Lower leg skin (tissue), 3 donors: ENCODE measurements around the gene GTPBP6.

ENCODE experiments used
- POLR2A ChIP-seq, 2 donors: fragments of 450-650 bp; IDR thresholded peaks; one replicate each; pipeline ENCODE4 v1.6.1; 2016 to 2017; ENCODE audit warnings: antibody characterized with exemption in 2 of 2, mild to moderate bottlenecking in 1 of 2, moderate library complexity in 1 of 2
- TF ChIP-seq, protein P1 (sequence below), 3 donors: fragments of 450-650 bp; IDR thresholded peaks; one replicate each; pipeline ENCODE4 v1.5.1; 2016; ENCODE audit warnings: antibody characterized with exemption in 3 of 3, mild to moderate bottlenecking in 3 of 3, moderate library complexity in 2 of 3

DNA sequence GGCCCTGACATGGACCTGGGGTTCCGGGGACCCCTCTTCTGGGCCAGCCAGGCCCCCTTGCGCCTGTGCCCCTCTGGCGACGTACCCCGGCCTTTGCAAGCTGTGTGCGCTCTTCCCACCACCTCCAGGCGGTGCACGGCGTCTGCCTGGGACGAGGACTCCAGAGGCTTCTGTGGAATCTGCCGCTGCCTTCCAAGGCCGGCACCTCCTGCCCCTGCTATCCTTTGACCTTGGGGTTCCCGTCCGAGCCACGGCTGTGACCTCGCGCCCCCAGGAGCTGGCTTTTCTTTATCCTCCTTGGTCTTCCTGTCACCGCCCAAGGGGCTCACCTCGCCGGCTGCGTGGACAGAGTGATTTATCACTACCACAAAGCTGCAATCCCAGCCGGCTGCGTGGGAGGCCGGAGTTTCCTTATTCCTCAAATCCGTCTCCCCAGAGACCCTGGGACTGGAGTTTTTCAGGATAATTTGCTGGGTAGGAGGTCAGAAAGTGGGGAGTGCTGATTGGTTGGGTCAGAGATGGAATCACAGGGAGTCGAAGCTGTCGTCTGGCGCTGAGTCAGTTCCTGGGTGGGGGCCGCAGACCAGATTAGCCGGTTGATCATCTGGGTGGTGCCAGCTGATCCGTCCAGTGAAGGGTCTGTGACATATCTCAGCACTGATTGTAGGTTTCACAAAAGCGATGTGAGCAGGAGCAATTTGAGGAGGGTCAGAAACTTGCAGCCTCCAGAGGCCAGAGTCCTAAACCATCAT, 57.3 kb downstream of the GTPBP6 start:
- TF ChIP-seq POLR2A (IDR thresholded peaks at IDR 0.05), result no peak
- TF ChIP-seq, protein P1, sequence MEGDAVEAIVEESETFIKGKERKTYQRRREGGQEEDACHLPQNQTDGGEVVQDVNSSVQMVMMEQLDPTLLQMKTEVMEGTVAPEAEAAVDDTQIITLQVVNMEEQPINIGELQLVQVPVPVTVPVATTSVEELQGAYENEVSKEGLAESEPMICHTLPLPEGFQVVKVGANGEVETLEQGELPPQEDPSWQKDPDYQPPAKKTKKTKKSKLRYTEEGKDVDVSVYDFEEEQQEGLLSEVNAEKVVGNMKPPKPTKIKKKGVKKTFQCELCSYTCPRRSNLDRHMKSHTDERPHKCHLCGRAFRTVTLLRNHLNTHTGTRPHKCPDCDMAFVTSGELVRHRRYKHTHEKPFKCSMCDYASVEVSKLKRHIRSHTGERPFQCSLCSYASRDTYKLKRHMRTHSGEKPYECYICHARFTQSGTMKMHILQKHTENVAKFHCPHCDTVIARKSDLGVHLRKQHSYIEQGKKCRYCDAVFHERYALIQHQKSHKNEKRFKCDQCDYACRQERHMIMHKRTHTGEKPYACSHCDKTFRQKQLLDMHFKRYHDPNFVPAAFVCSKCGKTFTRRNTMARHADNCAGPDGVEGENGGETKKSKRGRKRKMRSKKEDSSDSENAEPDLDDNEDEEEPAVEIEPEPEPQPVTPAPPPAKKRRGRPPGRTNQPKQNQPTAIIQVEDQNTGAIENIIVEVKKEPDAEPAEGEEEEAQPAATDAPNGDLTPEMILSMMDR (IDR thresholded peaks at IDR 0.05), result no peak
